Endothelial cell of umbilical vein (primary cell): ENCODE data around the gene MASTL.

ENCODE experiments used
- EZH2 ChIP-seq: IDR thresholded peaks from 2 replicates; pipeline ENCODE4 v1.6.1; 2012; ENCODE audit warnings: borderline replicate concordance, low read depth, mild to moderate bottlenecking, moderate library complexity, low read length, inconsistent platforms; ENCODE audit not compliant: severe bottlenecking
- JUN ChIP-seq: IDR thresholded peaks from 2 replicates; pipeline ENCODE4 v1.6.1; 2011; ENCODE audit warnings: borderline replicate concordance, low read depth; ENCODE audit not compliant: insufficient read length, insufficient read depth
- MAX ChIP-seq: IDR thresholded peaks from 2 replicates; pipeline ENCODE4 v1.6.1; 2011; ENCODE audit not compliant: insufficient read depth, insufficient read length
- MYC ChIP-seq: IDR thresholded peaks from one replicate; pipeline ENCODE4 v1.6.1; 2011; ENCODE audit warnings: mild to moderate bottlenecking, low read depth, low read length
- POLR2A ChIP-seq: IDR thresholded peaks from 2 replicates; pipeline ENCODE4 v1.6.1; 2012; ENCODE audit warnings: low read depth, mild to moderate bottlenecking, control low read depth, low read length
- POLR2AphosphoS5 ChIP-seq: IDR thresholded peaks from 2 replicates; pipeline ENCODE4 v1.6.1; 2012; ENCODE audit warnings: low read depth, mild to moderate bottlenecking, control low read depth, low read length, moderate library complexity; ENCODE audit not compliant: insufficient read depth
- TF ChIP-seq, protein P1 (sequence below), 2 donors: IDR thresholded peaks; 1 replicate in 1 of 2; 2 replicates in 1 of 2; pipeline ENCODE4 v1.5.1; 2011; ENCODE audit warnings: low read length in 2 of 2, mild to moderate bottlenecking in 2 of 2, moderate library complexity in 2 of 2, control low read depth in 1 of 2, inconsistent platforms in 1 of 2, low read depth in 1 of 2; ENCODE audit not compliant: insufficient read depth in 1 of 2; ENCODE audit errors: extremely low read depth in 1 of 2

DNA sequence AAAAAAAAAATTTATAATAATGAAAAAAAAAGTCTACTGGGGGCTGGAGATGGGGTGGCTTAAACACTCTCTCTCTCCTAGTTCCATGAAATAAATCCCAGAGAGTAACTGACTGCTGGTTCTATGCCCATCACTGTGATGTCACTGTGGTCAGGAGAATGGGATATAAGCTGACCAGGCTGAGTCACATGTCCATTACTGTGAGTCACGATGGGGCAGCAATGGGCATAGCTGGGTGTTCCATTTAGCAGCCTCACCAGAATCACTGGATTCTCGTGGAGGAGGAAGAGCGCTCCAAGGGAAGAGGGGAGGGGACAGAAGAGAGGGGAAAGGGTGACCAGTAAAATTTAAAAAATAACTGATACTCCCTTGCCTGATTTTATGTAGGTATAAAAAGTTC, 37.1 kb downstream of the MASTL start:
- TF ChIP-seq, protein P1, sequence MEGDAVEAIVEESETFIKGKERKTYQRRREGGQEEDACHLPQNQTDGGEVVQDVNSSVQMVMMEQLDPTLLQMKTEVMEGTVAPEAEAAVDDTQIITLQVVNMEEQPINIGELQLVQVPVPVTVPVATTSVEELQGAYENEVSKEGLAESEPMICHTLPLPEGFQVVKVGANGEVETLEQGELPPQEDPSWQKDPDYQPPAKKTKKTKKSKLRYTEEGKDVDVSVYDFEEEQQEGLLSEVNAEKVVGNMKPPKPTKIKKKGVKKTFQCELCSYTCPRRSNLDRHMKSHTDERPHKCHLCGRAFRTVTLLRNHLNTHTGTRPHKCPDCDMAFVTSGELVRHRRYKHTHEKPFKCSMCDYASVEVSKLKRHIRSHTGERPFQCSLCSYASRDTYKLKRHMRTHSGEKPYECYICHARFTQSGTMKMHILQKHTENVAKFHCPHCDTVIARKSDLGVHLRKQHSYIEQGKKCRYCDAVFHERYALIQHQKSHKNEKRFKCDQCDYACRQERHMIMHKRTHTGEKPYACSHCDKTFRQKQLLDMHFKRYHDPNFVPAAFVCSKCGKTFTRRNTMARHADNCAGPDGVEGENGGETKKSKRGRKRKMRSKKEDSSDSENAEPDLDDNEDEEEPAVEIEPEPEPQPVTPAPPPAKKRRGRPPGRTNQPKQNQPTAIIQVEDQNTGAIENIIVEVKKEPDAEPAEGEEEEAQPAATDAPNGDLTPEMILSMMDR (IDR thresholded peaks at IDR 0.05; ENCODE audit: extremely low read depth in 1 of 2, insufficient read depth in 1 of 2, low read depth in 1 of 2, low read length in 2 of 2) = no peak
- TF ChIP-seq POLR2A = no peak
- TF ChIP-seq MYC = no peak
- no peak for TF ChIP-seq POLR2AphosphoS5
- TF ChIP-seq EZH2 = no peak
- peak; percentile 71 for TF ChIP-seq JUN
- TF ChIP-seq MAX = peak; percentile 68
